ENCODE data around the gene NMUR1.

Gene NMUR1

DNA sequence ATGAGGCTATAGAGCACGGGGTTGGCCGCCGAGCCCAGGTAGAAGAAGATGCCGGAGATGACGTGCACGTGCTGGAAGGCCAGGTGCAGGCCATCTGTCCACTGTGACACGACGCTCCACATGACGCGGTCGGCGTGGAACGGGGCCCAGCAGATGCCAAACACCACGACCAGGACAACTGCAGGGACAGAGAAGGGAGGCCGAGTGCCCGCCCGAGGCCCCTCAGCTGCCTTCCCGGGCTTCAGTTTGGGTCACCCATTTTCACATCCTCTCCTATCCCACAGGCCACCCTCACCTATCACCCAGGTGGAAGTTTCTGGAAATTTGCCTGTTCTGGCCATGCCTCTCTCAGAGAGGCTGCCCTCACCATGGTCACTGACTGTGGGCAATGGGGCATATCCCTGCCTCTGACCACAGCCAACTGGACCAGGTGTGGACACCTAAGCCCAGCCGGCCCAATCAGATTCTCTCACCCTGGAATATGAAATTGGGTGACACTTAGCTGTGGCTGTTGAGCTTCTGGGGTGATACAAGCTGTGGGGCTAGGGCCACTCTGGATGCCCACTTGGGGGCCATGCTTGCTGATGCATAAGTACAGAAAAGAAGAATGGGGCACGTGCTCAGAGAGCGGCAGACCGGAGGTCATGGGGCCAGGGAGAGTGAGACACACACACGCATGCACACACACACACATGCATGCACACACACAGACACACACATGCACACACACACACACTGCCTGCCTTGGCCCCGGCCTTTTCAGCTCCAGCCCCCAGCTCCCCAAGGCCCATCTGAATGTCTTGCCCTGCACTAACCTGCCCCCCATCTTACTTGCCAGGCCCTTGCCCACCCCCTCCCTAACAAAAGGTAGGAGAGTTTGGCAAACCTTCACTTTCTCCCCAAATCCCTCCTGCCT, 4.7 kb downstream of the NMUR1 start:
- no peak for DNase-seq (ENCODE audit: low read depth)

DNA sequence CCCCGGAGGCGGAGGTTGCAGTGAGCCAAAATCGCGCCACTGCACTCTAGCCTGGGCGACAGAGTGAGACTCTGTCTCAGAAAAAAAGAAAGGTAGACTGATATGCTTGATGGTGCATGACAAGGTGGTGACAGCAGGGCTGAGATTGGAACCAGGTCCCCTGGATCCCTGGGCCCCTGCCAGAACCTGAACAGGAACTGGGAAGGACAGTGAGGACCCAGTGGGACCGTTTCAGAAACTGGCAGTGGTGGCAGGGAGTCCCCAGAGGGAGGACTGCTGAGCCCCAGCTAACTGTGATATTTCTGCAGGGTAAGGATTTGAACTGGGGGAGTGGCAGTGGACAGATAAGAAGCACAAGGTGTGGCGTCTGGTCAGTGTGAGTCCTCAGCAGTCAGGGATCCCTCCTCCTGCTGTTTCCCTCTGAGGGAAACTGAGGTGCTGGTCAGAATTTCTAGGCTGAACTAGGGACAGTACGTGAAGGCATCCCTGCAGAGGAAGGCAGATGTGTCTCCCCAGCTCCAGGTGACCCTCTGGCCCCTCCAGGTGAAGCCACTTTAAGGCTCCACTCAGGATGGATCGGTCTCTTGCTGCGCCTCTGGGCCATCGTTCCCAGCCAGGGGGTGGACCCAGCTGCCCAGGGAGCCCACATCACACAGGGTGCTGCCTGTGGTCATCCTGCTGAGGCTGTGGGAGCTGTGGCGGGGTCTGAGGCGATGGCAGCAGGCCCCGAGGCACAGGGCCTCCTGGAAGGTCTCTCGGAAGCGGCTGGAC, 5.6 kb downstream of the NMUR1 start:
- no peak for DNase-seq (ENCODE audit: low read depth)

GRCh38 chr2:231523451-231524285, 6.6 kb downstream of the NMUR1 start:
- no peak for DNase-seq (ENCODE audit: low read depth)

- no peak for DNase-seq (ENCODE audit: low read depth)
These were observed 7.6 kb downstream of the NMUR1 start for GRCh38 chr2:231522418-231523180.

GRCh38 chr2:231521443-231521842, 8.8 kb downstream of the NMUR1 start:
- DNase-seq (ENCODE audit: low read depth), result no peak

DNA sequence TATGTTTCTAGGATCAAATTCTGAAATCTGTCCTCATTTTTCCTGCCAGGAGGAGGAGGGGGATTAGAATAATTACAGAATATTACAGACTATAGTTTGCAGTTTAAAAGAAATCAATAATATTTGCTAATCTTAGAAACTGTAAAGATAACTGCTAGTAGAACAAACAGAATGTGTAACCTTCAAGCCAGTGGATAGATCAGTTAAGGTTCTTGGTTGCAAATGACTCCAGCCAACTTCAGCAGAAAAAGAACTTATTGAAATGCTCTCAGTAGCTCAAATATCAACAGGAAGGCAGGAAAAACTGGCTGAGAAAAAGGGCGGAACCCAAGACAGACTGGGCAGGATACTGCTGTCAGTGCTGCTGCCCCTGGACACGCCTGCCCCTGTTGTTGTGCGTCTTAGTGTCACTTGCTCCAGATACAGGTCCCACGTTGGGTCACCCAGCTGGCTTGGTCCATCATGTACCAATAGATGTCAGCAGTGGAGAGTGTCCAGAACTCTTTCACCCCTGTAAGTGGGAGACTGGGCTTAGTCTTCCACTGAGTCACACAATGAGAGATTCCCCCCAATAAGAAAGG, 10.2 kb downstream of the NMUR1 start:
- DNase-seq (ENCODE audit: low read depth), result no peak

- DNase-seq (ENCODE audit: low read depth), result no peak
These were observed 11.5 kb downstream of the NMUR1 start for GRCh38 chr2:231518771-231519170.

DNA sequence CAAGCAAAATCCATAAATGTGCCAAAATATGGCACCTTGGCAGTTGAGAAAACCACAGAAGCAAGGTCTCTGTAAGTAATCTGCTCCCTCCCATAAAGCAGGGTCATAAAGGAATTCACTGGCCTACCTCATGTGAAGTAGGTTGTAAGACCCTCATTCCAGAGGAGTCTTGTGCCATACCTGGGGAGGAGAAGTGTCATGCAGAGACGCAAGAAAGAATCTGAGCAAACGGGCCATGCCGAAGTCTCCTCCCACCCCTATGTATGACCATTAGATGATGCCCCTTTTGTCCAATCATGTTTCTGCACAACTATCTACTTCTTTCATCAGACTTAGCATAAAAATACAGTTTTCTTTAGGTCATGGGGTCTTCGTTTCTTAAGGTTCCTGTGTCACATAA, 14.6 kb downstream of the NMUR1 start:
- no peak for DNase-seq (ENCODE audit: low read depth)

DNA sequence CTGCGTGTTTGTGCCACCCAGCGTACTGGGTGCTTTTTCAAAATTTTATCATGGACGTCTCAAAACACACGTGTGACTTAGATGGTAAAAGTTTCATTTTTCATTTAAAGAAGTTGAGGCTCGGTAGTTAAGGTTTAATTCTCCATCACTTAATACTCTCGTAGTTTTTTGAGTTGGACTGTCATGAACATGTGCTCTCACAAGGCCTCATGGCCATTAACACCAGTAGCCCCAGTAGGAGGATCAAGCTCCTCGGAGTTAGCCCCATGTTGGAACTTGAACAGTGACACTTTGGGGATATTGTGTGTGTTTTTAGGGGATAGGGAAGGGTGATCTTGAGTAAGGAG, 15.3 kb downstream of the NMUR1 start:
- no peak for DNase-seq (ENCODE audit: low read depth)

- peak; percentile 91 for DNase-seq (ENCODE audit: low read depth)
These were observed 15.9 kb downstream of the NMUR1 start for GRCh38 chr2:231514225-231514950.

DNA sequence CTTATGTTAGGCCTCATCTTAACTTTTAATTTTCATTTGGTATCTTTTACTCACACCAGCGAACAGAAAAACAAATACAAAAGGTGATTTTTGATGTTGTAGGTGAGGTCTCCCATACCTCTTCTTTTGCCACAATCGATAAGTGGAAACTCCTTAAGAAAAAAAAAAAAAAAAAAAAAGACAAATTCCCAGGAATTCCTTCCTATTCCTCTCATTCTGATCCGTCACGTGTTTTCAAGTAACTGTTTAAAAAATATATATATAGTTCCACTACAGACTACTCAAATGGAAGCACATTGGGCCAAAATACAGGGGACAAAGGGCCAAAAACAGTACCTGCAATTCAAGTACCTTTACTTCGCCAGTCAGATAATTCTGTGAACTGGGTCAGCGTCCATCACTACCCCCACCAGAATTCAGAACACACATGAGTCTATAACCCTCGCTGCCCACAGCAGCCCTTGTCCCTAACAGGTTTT, 16.5 kb downstream of the NMUR1 start:
- no peak for DNase-seq (ENCODE audit: low read depth)

- no peak for DNase-seq (ENCODE audit: low read depth)
These were observed 18.0 kb downstream of the NMUR1 start for GRCh38 chr2:231512222-231512621.

- no peak for DNase-seq (ENCODE audit: low read depth)
These were observed 26.5 kb downstream of the NMUR1 start for GRCh38 chr2:231503766-231504165.

- no peak for DNase-seq (ENCODE audit: low read depth)
These were observed 27.6 kb downstream of the NMUR1 start for GRCh38 chr2:231502596-231502995.

DNA sequence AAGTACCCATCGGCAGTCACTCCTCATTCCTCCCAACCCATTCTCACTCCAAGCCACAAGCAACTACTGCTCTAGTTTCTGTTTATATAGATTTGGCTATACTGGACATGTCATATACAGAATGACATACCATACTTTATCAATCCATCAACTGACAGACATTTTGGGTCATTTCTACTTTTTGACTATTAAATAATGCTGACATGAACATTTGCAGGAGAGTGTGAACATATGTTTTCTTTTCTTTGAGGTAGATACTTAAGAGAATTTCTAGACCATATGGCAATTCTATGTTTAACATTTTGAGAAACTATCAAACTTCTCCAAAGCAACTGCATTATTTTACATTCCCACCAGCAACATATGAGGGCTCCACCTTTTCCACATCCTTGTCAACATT, 32.6 kb downstream of the NMUR1 start:
- no peak for DNase-seq (ENCODE audit: low read depth)

GRCh38 chr2:231494669-231495068, 35.6 kb downstream of the NMUR1 start:
- no peak for DNase-seq (ENCODE audit: low read depth)

DNA sequence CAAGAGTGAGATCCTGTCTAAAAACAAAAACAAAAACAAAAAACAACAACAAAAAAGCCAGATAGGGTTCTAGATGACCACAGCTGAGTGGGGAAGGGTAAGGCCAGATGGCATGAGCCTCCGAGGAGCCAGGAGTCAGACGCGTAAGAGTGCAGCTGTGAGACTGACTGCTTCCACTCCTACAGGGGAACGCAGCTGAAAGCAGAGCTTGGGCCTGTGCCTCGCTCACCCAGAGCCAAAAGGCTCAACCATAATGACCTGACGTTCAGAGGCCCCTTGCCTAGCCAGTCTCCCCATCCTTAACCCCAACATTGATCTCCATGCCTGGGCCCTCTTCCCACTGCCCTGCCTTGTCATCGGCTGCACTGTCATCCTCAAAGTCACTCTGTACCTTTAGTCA, 39.4 kb downstream of the NMUR1 start:
- no peak for DNase-seq (ENCODE audit: low read depth)

DNA sequence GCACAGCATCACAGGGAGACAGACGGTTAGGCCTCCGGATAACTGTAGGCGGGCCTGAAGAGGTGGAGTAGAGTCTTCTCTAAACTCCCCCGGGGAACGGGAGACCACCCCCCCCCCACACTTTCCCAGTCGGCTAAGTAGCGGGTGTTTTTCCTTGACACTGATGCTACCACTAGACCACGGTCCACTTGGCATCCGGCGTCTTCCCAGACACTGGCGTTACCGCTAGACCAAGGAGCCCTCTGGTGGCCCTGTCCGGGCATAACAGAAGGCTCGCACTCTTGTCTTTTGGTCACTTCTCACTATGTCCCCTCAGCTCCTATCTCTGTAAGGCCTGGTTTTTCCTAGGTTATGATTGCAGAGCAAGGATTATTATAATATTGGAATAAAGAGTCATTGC, 40.3 kb downstream of the NMUR1 start:
- no peak for DNase-seq (ENCODE audit: low read depth)

GRCh38 chr2:231488331-231488730, 41.9 kb downstream of the NMUR1 start:
- no peak for DNase-seq (ENCODE audit: low read depth)

GRCh38 chr2:231486851-231487596, 43.2 kb downstream of the NMUR1 start:
- DNase-seq (ENCODE audit: low read depth), result no peak
